Measurements from ENCODE around the gene DIS3L2.

DNA sequence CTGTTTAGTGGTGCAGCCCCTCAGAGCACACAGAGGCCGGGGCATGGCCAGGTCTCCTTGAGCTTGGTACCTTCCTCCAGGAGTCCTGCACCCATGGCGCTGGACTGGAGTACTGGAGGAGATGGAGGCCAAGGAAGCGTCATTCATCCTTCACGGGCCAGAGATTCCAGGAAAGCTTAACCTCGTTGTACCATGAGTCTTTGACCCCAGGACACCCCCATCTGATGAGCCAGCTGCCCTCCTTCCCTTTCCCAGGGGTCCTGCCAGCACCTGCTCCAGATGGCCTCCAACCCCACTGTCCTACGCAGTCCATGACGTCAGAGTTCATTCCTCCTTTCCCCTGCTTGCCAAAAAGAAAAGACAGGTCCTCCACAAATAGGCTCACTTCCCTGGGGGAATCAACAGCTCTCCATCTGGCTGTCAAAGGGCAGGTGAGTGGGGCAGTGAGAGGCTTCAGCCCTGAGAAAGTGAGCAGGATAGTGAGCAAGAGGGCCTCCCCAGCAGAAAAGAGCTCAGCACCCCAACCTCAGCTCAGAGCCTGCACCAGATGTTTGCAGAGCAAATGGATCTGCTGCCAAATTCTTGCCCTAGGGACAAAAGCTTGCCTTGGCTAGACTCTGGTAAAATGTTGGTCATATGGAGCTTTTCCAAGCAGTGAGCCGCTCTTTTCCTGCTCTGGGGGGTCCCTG, 30.8 kb upstream of the DIS3L2 start:
- no peak for TF ChIP-seq EP300 (IDR thresholded peaks at IDR 0.05)
- no peak for TF ChIP-seq POLR2A (IDR thresholded peaks at IDR 0.05)
- TF ChIP-seq POLR2AphosphoS5 (IDR thresholded peaks at IDR 0.05): no peak
